Measurements from ENCODE around the gene MCEMP1.

The MCEMP1 gene

DNA sequence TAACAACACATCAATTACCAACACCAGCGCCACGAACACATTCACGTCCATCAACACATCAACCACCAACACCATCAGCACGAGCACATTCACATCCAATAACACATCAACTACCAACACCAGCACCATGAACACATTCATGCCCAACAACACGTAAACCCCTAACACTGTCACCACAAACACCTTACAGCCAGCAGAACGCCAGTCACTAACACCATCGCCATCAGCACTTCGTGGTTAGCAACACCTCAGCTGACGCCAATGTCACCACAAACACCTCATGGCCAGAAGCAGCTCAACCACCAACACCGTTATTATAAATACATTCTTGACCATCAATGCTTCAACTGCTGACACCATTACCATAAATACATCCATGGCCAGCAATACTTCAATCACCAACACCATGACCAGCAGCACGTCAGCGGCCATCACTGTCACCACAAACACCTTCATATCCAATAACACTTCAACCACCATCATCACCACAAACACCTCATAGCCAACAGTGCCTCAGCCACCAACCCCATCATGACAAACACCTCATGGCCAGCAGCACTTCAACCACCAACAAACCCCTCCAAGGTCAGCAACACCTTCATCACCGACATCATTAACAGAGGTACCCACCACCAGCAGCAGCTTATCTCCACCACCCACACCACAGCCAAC lies 15.7 kb downstream of the MCEMP1 start:
- peaks cover 5% of the 10 kb centered on the region for H3K4me1 Mint-ChIP-seq (ENCODE audit: low read depth)
- H3K9me3 Mint-ChIP-seq (ENCODE audit: low read depth): no peaks in the 10 kb centered on the region
- no peaks in the 10 kb centered on the region for H3K36me3 Mint-ChIP-seq
- no peak overlapping the region for H3K27ac Mint-ChIP-seq
- no peaks in the 10 kb centered on the region for H3K27me3 Mint-ChIP-seq
- H3K4me3 Mint-ChIP-seq: no peak overlapping the region

DNA sequence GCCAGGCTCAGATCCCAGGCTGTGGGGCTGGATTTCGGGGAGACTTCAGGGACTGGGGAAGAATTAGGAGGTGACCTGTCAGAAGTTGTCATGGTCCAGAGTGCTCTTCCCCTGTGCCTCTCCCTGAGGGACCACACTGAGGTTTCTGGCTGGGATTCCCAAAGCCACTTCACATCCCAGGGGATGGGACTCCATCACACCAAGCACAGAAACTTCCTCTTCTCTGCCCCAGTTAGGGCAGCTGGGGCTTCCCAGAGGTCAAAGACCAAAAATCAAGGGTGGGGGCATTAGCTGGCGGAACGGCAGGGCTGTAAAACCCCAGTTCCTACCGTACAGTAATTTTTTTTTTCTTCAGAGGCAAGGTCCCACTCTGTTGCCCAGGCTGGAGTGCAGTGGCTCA lies 17.6 kb downstream of the MCEMP1 start:
- Mint-ChIP-seq H3K4me1 (ENCODE audit: low read depth) (peaks cover 13% of the 10 kb centered on the region), H3K9me3 (ENCODE audit: low read depth) (no peaks in the 10 kb centered on the region), H3K27me3 (no peaks in the 10 kb centered on the region), H3K27ac (no peak overlapping the region), H3K36me3 (no peaks in the 10 kb centered on the region), H3K4me3 (no peak overlapping the region)

DNA sequence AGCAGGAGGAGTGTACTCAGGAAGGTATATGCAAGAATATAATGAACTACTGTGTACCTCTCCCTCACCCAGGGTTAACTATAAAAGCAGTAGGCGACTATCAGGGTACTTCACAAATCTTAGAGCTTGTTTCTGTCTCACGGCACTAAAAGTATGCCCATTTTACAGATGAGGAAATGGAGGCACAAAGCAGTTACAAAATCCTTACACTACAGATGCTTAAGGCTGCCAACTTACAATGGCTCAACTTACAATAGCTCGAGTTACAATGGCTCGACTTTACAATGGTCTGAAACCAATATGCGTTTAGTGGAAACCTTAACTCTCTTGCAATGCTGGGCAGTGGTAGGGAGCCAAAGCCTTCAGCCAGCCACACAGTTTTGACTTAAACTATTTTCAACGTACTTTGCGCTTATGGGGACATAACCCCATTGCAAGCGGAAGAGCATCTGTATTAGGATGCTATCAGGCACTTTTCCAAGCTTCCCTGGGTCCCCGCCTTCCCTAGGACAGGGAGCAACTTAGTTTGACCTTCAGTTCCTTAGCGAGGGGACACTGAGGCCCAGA lies 20.9 kb downstream of the MCEMP1 start:
- Mint-ChIP-seq H3K27ac (no peak overlapping the region), H3K4me3 (no peak overlapping the region), H3K36me3 (no peaks in the 10 kb centered on the region), H3K4me1 (ENCODE audit: low read depth) (peaks cover 25% of the 10 kb centered on the region), H3K27me3 (no peaks in the 10 kb centered on the region), H3K9me3 (ENCODE audit: low read depth) (no peaks in the 10 kb centered on the region)

DNA sequence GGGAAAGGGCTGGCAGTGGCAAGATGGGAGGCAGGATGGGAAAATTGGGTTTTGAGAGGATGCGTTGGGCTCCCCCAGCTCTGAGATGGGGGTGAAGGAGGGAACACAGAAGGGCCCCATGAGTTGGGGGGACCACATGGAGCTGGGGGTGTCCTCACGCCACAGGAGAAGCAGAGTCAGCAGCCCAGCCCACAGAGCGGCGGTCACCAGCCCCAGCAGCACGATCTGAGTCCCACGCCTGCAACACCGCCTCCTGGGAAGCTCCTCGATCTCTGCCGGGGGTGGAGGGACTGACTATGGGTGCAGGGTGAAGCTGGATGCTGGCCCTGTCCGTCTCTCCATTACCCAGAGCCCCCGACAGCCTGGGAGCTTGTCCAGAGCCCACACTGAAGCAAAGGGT lies 21.7 kb downstream of the MCEMP1 start:
- no peaks in the 10 kb centered on the region for H3K27me3 Mint-ChIP-seq
- H3K4me1 Mint-ChIP-seq (ENCODE audit: low read depth): peaks cover 25% of the 10 kb centered on the region
- H3K4me3 Mint-ChIP-seq: peak overlapping the region; percentile 81
- H3K36me3 Mint-ChIP-seq: no peaks in the 10 kb centered on the region
- H3K9me3 Mint-ChIP-seq (ENCODE audit: low read depth): no peaks in the 10 kb centered on the region
- no peak overlapping the region for H3K27ac Mint-ChIP-seq

DNA sequence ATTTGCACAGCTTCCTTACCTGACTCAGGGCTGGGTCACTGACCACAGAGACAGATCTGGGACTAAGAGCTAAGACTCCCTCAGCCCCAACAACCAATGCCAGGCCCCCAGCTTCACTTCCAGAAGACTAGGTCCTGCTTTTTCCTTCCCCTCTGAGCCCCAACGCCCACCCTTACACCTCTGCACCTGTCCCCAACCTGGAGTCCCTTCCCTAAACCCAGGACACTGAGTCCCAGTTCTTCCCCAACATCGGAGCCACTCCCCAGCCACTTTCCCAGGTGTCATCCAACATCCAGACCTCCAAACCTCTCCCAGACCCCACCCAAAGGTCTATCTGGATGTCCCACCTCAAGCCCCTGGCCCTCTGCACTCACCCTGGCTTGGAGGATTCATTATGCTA lies 22.1 kb downstream of the MCEMP1 start:
- Mint-ChIP-seq H3K27ac (peak overlapping the region; percentile 82), H3K4me3 (peak overlapping the region; percentile 81), H3K27me3 (no peaks in the 10 kb centered on the region), H3K4me1 (ENCODE audit: low read depth) (peaks cover 25% of the 10 kb centered on the region), H3K9me3 (ENCODE audit: low read depth) (no peaks in the 10 kb centered on the region), H3K36me3 (no peaks in the 10 kb centered on the region)

DNA sequence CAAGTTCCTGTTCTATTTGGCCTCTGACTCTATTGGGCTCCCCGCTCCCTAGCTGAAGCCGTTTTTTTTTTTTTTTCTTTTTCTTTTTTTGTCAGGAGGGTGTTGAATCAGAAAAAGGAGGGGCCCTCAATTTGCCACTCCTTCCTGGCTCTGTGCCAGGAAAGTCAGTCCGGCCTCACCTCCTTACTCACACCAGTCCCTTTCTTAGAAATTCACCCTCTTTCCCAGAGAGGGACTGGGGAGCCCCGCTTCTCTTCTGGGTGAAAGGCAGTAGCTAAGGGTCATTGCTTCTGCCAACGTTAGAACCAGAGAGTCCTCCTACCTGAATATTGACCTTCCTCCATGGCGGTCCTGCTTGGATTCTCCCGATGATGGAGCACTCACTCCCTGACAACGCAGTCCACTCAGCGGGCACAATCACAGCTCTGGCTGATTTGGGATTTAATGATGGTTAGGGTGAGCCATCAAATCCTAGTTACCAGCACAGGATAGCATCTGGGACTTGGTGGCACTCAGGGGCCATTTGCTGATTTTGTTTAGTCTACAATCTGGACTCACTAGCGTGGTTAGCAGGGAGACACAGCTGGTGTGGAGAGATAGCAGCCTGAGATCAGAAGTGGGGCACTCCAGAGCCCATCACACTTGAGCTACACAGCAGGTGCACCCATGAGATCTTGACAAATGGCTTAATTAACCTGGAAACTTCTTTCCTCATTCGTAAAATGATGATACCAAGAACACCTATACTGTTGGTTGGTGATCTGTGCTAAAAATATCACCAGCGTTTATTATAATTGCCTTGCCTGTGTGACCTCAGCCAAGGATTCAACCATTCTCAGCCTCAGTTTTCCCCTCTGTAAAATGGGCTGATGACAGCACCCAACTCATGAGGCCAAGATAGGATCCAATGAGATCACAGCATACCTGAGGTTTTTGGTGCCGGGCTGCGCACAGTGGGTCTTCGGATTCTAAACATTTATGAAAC lies 22.8 kb downstream of the MCEMP1 start:
- no peaks in the 10 kb centered on the region for H3K9me3 Mint-ChIP-seq (ENCODE audit: low read depth)
- H3K36me3 Mint-ChIP-seq: no peaks in the 10 kb centered on the region
- H3K27ac Mint-ChIP-seq: peak overlapping the region; percentile 82
- H3K27me3 Mint-ChIP-seq: no peaks in the 10 kb centered on the region
- peak overlapping the region; percentile 81 for H3K4me3 Mint-ChIP-seq
- H3K4me1 Mint-ChIP-seq (ENCODE audit: low read depth): peaks cover 27% of the 10 kb centered on the region

DNA sequence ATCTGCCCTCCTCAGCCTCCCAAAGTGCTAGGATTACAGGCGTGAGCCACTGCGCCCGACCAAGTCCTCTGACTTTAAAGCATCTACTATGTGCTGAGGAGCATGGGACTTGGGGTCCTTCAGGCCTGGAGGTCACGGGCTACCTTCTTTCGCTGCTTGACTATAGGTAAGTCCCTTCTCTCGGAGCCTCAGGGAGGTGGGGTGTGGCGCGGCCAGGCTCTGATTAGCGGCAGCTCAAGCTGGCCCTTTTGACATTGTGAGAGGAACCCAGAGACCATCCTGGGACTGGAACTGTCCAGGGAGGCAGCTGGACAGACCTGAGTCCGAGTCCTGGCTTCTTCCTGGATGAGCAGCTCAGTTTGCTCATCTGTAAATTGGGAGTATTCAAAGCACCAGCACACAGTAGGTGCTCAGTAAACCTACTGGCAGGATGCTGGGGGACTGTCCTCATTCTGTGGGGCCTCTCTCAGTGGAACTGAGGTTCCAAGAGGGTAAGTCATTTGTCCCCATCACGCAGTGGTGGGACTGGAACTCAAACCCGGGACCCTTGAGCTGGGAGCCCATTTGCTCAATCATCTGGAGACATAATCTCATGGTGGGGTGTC lies 24.3 kb downstream of the MCEMP1 start:
- Mint-ChIP-seq H3K36me3 (no peaks in the 10 kb centered on the region), H3K27me3 (no peaks in the 10 kb centered on the region), H3K4me1 (ENCODE audit: low read depth) (peaks cover 41% of the 10 kb centered on the region), H3K27ac (no peak overlapping the region), H3K4me3 (no peak overlapping the region), H3K9me3 (ENCODE audit: low read depth) (no peaks in the 10 kb centered on the region)

DNA sequence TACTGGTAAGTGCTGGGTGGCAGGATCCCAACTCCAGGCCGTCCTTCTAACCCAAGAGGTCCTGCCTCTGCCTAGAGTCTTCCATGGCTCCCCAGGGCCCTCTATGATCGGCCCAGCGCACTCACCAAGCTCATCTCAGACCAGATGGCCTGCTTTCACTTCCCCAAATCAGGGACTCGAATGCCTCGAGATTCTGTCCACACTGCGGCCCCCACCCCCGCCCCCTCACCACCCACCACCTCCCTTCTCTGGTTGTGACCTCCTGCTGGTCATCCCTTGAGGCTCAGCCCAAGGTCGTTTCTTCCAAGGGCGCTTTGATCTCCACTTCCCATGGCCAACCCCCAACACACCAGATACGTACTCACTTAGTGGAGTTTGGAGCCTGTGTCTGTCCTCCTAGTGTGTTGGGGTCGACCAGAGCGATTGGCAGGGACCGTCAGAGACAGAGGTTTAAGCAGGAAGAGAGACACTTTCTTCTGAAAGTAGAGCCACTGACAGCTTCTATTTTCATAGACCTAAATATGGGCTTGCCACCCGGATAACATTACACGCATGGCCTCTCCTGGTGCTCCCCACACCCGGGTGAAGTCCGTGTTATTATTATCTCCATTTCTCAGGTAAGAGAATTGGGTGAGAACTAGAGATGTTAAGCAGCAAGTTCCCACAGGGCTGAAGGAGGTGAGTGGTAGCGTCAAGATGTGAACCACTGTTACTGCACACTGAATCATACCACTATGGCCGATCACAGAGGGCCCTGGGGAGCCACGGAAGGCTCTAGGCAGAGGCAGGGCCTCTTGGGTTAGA lies 25.0 kb downstream of the MCEMP1 start, which contains the start of gene FCER2:
TSS of gene FCER2 (minus strand) at position 478 of the 804 bp plus-strand sequence. CDS start 2,371 bp downstream, outside the sequence.
- peaks cover 48% of the 10 kb centered on the region for H3K4me1 Mint-ChIP-seq (ENCODE audit: low read depth)
- H3K36me3 Mint-ChIP-seq: no peaks in the 10 kb centered on the region
- H3K27me3 Mint-ChIP-seq: no peaks in the 10 kb centered on the region
- no peak within 1 kb of the TSS for H3K4me3 Mint-ChIP-seq
- no peak within 1 kb of the TSS for H3K27ac Mint-ChIP-seq
- no peaks in the 10 kb centered on the region for H3K9me3 Mint-ChIP-seq (ENCODE audit: low read depth)

DNA sequence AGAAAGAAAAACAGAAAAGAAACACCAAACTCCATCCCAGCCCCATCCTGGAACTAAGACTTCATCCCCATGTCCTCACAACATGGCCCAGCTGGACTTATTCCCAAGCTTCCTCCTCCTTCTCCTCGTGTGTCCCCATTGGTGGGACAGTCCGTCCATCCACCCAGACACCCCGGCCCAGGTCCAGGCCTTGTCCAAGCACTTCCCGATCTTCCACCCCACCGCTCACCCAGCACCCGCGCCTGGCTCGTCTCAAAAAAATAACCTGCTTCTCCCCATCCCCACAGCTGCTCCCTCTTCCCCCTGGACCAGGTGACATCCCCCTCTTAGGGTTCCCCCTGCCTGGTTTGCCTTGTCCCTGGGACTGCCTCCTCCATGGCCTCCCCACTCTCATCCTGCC lies 26.4 kb downstream of the MCEMP1 start:
- Mint-ChIP-seq H3K4me3 (no peak overlapping the region), H3K36me3 (no peaks in the 10 kb centered on the region), H3K27me3 (no peaks in the 10 kb centered on the region), H3K4me1 (ENCODE audit: low read depth) (peaks cover 55% of the 10 kb centered on the region), H3K9me3 (ENCODE audit: low read depth) (no peaks in the 10 kb centered on the region), H3K27ac (no peak overlapping the region)

DNA sequence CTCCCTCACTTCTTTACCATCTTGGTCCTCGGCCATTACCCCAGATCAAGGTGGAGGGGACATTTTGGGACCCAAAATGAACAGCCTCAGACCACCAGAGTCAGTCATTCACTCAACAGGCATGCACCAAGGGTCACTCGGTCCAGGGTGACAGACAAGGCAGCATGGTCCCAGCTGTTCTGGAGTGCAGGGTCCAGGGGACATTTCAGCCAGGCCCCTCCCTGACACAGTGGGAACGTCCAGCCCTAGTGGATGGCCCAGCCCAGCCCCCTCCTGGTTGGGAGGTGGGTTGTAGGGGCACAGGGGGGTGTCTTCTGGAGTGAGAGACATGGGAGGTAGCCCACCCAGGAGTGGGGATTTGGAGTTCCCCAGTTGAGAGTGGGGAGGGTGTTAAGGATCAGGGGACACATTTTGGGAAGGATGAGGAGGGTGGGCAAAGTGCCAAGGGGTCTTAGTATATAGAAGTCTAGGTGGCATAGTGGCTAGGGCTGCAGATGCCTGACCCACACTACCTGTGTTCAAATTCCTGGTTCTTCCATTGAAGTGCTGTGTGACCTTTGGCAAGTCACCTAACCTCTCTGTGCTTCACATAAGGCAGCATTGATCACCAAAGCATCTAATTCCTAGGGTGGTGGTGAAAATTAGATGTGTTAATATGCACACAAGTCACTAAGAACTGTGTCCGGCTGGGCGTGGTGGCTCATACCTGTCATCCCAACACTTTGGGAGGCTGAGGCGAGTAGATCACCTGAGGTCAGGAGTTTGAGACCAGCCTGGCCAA lies 27.6 kb downstream of the MCEMP1 start:
- peaks cover 53% of the 10 kb centered on the region for H3K4me1 Mint-ChIP-seq (ENCODE audit: low read depth)
- no peak overlapping the region for H3K4me3 Mint-ChIP-seq
- H3K27ac Mint-ChIP-seq: peak overlapping the region; percentile 93
- no peaks in the 10 kb centered on the region for H3K36me3 Mint-ChIP-seq
- H3K9me3 Mint-ChIP-seq (ENCODE audit: low read depth): no peaks in the 10 kb centered on the region
- H3K27me3 Mint-ChIP-seq: no peaks in the 10 kb centered on the region

DNA sequence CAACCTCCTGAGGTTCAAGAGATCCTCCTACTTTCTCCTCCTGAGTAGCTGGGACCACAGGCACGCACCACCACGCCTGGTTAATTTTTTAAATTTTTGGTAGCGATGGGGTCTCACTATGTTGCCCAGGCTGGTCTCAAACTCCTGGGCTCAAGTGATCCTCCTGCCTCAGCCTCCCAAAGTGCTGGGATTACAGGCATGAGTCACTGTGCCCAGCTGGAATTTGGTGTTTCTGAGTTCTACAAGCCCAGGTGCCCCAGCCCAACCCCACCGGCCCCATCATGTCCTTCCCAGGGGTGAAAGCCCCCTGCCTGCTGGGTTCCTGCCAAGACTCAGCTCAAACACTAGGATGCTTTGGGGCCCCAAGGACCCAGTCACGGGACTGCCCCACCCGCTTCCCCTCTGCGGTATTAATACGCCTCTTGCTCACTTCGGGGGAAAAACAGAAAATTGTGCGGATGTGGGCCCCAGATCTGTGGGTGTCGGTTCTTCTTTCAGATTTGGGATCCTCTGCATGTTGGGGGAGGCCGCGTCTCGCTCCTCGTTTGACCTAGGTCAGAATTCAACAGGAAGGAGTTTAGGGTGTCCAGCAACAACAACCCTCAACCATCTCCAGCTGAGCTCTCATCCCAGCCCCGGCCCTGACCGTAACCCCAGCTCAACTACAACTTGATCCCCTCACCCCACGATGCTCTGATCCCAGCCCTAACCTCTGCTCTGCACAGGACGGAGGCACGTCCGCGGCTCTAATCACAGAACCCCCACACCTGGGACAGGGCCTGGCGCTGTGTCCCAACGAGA lies 28.7 kb downstream of the MCEMP1 start:
- Mint-ChIP-seq H3K9me3 (ENCODE audit: low read depth) (no peaks in the 10 kb centered on the region), H3K27ac (peak overlapping the region; percentile 93), H3K4me3 (peak overlapping the region; percentile 80), H3K4me1 (ENCODE audit: low read depth) (peaks cover 48% of the 10 kb centered on the region), H3K27me3 (no peaks in the 10 kb centered on the region), H3K36me3 (no peaks in the 10 kb centered on the region)

DNA sequence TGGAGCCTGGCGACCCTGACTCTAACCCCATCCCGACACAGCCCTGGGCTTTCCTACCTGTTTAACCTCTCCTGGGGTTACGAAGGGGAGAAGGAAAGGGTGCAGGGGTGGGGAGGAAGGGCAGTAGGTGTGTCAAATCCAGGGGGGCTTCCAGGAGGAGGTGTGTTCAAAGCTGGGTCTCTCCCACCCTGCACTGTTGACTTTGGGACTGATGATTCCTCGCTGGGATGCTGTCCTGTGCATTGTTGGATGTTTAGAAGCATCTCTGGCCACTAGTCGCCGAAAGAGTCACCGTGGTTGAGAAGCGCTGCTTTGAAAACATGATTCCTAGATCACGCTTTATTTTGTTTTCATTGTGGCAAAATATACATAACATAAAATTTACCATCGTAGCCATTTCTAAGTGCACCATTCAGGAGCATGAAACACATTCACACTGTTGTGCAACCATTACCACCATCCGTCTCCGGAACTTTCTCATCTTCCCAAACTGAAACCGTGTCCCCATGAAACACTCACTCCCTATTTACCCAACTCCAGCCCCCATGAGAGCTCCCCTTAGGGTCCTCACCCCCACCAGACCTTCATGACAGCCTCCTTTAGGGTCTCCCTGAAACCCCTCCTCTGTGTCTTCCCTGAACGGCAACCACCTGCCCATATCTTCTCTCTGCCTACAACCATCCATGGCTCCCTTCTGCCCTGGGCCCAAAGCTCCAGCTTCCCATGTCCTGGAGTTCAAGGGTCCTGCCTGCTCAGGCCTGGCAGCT lies 29.5 kb downstream of the MCEMP1 start:
- Mint-ChIP-seq H3K36me3 (no peaks in the 10 kb centered on the region), H3K9me3 (ENCODE audit: low read depth) (no peaks in the 10 kb centered on the region), H3K27ac (peak overlapping the region; percentile 93), H3K27me3 (no peaks in the 10 kb centered on the region), H3K4me1 (ENCODE audit: low read depth) (peaks cover 50% of the 10 kb centered on the region), H3K4me3 (peak overlapping the region; percentile 80)
